A549 treated with CpdA at 1 μM for 4 hours (cell line): ENCODE measurements around the gene AFF3. TPM values are rescaled to one million over a fixed set of nuclear protein-coding genes. Genes with fewer than 3 reads are reported as not detected.

Source experiments
- total RNA-seq: library from RNA; stranded (reverse); fragments of 200-300 nt; extraction: Qiagen RNA extraction; gene quantifications from 5 replicates; pipeline ENCODE4 v1.2.3, GENCODE V29; 2022; ENCODE audit warnings: low read depth

The AFF3 gene, protein sequence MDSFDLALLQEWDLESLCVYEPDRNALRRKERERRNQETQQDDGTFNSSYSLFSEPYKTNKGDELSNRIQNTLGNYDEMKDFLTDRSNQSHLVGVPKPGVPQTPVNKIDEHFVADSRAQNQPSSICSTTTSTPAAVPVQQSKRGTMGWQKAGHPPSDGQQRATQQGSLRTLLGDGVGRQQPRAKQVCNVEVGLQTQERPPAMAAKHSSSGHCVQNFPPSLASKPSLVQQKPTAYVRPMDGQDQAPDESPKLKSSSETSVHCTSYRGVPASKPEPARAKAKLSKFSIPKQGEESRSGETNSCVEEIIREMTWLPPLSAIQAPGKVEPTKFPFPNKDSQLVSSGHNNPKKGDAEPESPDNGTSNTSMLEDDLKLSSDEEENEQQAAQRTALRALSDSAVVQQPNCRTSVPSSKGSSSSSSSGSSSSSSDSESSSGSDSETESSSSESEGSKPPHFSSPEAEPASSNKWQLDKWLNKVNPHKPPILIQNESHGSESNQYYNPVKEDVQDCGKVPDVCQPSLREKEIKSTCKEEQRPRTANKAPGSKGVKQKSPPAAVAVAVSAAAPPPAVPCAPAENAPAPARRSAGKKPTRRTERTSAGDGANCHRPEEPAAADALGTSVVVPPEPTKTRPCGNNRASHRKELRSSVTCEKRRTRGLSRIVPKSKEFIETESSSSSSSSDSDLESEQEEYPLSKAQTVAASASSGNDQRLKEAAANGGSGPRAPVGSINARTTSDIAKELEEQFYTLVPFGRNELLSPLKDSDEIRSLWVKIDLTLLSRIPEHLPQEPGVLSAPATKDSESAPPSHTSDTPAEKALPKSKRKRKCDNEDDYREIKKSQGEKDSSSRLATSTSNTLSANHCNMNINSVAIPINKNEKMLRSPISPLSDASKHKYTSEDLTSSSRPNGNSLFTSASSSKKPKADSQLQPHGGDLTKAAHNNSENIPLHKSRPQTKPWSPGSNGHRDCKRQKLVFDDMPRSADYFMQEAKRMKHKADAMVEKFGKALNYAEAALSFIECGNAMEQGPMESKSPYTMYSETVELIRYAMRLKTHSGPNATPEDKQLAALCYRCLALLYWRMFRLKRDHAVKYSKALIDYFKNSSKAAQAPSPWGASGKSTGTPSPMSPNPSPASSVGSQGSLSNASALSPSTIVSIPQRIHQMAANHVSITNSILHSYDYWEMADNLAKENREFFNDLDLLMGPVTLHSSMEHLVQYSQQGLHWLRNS (N-terminal part only)
- total RNA-seq, result 0.01 to 0.11 TPM (median 0.02 TPM) in 3 of 5 replicates, not detected in the others

DNA sequence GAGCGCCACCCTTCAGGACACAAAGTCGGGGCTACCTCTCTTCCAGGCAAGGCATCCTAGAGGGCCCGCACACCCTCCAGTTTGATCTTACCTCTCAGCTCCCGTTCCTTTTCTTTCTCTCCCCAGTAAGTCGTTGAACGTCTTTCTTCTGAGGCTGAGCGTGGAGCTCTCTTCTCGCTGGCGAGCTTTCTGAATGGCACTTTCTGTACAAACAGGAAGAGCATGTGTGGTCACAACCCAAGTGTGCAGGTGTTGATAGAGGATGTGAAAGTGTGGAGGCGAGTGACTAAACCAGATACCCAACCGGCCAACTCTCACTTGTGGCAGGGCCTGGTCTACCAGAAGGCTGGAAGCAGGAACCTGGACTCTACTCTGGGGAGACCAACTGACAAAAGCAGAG is at the start of gene AFF3:
TSS of gene AFF3 (minus strand) at position 198 of the 400 bp plus-strand sequence. CDS start 38,136 bp downstream, outside the sequence.

Other genes starting within 250 kb of the AFF3 start
- gene LONRF2, start 179.9 kb upstream of the AFF3 start, total RNA-seq, result 3.0 to 4.1 TPM (median 3.8 TPM) in 5 replicates